ENCODE measurements around the gene ABHD8. TPM values are rescaled to one million over a fixed set of nuclear protein-coding genes. Genes with fewer than 3 reads are reported as not detected.
"Not testable (repeated sequence)": the region's sequence is repeated elsewhere in the genome, so short reads cannot be mapped to it uniquely, and the experiment has no call there.

The ABHD8 gene
- total and polyA plus RNA-seq, 3 donors from 2014 or later: 27.1 to 70.7 (median 49.1) TPM

DNA sequence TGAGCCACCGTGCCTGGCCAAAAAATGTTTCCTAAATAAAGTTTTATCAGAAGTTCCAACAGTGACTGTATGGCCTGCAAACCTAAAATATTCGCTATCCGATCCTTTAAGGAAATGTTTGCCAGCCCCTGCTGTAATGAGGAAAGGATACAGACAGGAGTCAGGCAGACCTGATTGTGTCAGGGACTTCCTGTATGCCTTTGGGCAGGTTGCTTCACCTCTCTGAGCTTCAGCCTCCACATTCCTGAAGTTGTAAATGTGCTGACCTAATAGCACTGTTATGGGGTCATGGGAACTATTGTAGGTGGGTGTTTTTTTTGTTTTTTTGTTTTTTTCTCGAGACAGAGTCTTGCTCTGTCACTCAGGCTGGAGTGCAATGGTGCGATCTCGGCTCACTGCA, 6.2 kb downstream of the ABHD8 start:
- H3K4me1 ChIP-seq: peaks cover 4% of the 10 kb centered on the region
- no peaks in the 10 kb centered on the region for H3K27me3 ChIP-seq
- intact Hi-C loops (cut with DNase I; ENCODE audit: low total_unique reads): no loop called here
- DNase-seq: no peak
- no peaks in the 10 kb centered on the region for H3K9me3 ChIP-seq
- no peak overlapping the region for H3K27ac ChIP-seq
- no peak for TF ChIP-seq POLR2A (IDR thresholded peaks at IDR 0.05)
- TF ChIP-seq, protein P1, sequence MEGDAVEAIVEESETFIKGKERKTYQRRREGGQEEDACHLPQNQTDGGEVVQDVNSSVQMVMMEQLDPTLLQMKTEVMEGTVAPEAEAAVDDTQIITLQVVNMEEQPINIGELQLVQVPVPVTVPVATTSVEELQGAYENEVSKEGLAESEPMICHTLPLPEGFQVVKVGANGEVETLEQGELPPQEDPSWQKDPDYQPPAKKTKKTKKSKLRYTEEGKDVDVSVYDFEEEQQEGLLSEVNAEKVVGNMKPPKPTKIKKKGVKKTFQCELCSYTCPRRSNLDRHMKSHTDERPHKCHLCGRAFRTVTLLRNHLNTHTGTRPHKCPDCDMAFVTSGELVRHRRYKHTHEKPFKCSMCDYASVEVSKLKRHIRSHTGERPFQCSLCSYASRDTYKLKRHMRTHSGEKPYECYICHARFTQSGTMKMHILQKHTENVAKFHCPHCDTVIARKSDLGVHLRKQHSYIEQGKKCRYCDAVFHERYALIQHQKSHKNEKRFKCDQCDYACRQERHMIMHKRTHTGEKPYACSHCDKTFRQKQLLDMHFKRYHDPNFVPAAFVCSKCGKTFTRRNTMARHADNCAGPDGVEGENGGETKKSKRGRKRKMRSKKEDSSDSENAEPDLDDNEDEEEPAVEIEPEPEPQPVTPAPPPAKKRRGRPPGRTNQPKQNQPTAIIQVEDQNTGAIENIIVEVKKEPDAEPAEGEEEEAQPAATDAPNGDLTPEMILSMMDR (IDR thresholded peaks at IDR 0.05): no peak
- no peaks in the 10 kb centered on the region for H3K36me3 ChIP-seq (ENCODE audit: low read depth, missing control alignments)
- H3K4me3 ChIP-seq: no peak overlapping the region
- WGBS, 2 donors: 93 to 94% methylated on average over 6 of the region's 6 CpGs

DNA sequence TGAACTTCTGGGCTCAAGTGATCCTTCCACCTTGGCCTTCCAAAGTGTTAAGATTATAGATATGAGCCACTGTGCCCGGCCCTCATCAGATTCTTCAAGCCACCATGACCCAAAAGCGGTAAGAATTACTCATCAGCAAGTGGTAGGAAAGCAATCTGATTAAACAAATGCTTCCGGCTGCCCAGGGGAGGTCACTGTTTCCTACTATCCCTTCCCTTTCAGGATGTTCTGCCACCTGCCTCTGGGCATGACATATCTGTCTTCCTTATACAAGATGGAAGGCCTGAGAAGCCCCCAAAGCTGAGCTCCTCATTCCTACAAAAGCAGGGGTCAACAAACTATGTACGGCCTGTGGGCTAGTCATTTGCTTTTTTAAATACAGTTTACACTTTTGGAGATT, 7.0 kb downstream of the ABHD8 start:
- H3K9me3 ChIP-seq: no peaks in the 10 kb centered on the region
- DNase-seq: no peak
- 60 to 67% methylated on average over 4 of the region's 4 CpGs for WGBS, 2 donors
- no peak overlapping the region for H3K27ac ChIP-seq
- H3K4me3 ChIP-seq: no peak overlapping the region
- no peaks in the 10 kb centered on the region for H3K27me3 ChIP-seq
- no peaks in the 10 kb centered on the region for H3K36me3 ChIP-seq (ENCODE audit: low read depth, missing control alignments)
- intact Hi-C loops (cut with DNase I; ENCODE audit: low total_unique reads): no loop called here
- H3K4me1 ChIP-seq: peaks cover 4% of the 10 kb centered on the region
- TF ChIP-seq, protein P1 (IDR thresholded peaks at IDR 0.05): no peak
- TF ChIP-seq POLR2A (IDR thresholded peaks at IDR 0.05): no peak

DNA sequence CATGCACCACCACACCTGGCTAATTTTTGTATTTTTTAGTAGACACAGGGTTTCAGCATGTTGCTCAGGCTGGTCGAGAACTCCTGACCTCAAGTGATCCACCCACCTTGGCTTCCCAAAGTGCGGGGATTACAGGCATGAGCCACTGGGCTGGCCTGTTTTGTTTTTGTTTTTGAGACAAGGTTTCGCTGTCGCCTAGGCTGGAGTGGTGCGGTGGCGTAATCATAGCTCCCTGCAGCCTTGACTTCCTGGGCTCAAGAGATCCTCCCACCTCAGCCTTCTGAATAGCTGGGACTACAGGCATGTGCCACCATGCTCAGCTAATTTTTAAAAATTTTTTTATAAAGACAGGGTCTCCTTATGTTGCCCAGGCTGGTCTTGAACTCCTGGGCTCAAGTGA, 7.7 kb downstream of the ABHD8 start:
- H3K4me1 ChIP-seq; H3K27me3 ChIP-seq; H3K27ac ChIP-seq; H3K9me3 ChIP-seq; intact Hi-C loops (cut with DNase I; ENCODE audit: low total_unique reads); DNase-seq; H3K36me3 ChIP-seq (ENCODE audit: low read depth, missing control alignments); H3K4me3 ChIP-seq: not testable (repeated sequence)
- 83% methylated on average over 6 of the region's 6 CpGs for WGBS, 2 donors

DNA sequence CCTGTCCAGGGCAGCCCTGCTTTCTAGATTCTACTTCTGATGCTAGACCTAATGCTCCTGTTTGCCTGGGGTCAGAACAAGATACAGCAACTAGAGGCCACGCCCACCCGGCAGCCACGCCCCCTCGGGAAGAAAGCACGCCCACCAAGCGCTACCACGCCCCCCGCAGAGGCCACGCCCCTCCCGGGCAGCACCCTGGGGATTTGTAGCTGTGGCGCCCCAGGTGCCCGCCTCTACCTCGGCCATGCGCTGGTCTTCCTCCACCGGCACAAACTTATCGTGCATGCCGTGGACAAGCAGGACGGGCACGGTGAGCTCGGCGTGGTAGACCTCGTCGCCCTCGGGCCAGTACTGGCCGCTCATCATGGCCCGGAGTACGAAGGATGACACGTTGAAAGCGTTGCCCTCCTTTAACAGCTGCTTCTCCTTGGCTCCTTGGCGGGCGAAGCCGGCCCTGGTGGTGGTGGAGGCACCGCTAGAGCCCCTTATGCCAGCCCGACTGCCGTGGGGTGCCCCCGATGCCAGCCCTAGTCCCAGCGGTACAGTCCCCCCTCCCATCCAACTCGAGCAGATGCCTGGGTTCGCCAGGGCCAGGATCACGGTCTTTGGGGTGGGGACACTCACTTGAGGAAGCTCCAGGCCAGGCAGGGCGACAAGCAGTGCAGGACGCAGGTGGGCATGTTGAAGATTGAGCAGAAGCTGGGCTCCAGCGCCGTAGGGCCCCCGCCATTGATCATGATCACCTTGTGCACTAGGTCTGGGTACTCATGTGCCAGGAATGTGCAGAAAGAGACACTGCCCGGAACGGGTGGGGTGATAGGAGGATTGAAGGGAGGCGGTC, 9.0 kb downstream of the ABHD8 start:
- H3K9me3 ChIP-seq: no peaks in the 10 kb centered on the region
- no peak overlapping the region for H3K27ac ChIP-seq
- H3K4me3 ChIP-seq: peak overlapping the region in 1 of 2 donors; percentile 23
- H3K36me3 ChIP-seq (ENCODE audit: low read depth, missing control alignments): no peaks in the 10 kb centered on the region
- H3K27me3 ChIP-seq: no peaks in the 10 kb centered on the region
- WGBS, 2 donors: 32 to 72% methylated on average over 17 to 48 of the region's 48 CpGs
- TF ChIP-seq POLR2A (IDR thresholded peaks at IDR 0.05): no peak
- TF ChIP-seq, protein P1 (IDR thresholded peaks at IDR 0.05): no peak
- peak; percentile 68 for DNase-seq
- intact Hi-C loops (cut with DNase I; ENCODE audit: low total_unique reads): no loop called here
- no peaks in the 10 kb centered on the region for H3K4me1 ChIP-seq

DNA sequence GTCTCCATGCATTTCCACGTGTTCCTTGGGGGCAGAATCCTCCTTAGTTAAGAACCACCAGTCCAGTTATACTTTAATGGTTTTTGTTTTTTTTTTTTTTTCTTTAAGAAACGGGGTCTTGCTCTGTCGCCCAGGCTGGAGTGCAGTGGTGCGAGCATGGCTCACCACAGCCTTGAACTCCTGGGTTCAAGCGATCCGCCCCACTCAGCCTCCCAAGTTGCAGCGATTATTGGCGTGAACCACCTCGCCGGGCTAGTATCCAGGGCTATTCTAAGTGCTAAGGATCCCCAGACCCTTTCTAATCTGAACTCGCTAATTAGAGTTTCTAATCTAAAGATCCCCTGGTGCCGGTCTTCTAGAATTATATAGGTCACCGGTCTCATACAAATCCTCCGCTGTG, 9.6 kb downstream of the ABHD8 start:
- no peak overlapping the region for H3K27ac ChIP-seq
- 47 to 72% methylated on average over 14 of the region's 14 CpGs for WGBS, 2 donors
- TF ChIP-seq, protein P1 (IDR thresholded peaks at IDR 0.05): no peak
- no peak for TF ChIP-seq POLR2A (IDR thresholded peaks at IDR 0.05)

More for the DNA sequence above, 9.6 kb downstream of the ABHD8 start:
- Histone ChIP-seq H3K27me3 (no peaks in the 10 kb centered on the region), H3K9me3 (no peaks in the 10 kb centered on the region), H3K4me3 (no peak overlapping the region), H3K4me1 (no peaks in the 10 kb centered on the region), H3K36me3 (ENCODE audit: low read depth, missing control alignments) (no peaks in the 10 kb centered on the region)
- intact Hi-C loops (cut with DNase I; ENCODE audit: low total_unique reads): no loop called here
- DNase-seq: no peak

Measured in testis (tissue), 3 donors.